SK-N-SH (cell line): ENCODE measurements around the gene VIL1. TPM values are rescaled to one million over a fixed set of nuclear protein-coding genes. Genes with fewer than 3 reads are reported as not detected.

Experiments used
- CTCF ChIA-PET: fragments of 300-600, 350-600 bp; formaldehyde crosslinking; extraction: SDS; loops from one replicate; lab custom pipeline; 2021; lab: Yijun Ruan, JAX
- POLR2A ChIA-PET: fragments of 350-600 bp; sonication (Branson Sonifier 250); formaldehyde crosslinking; extraction: SDS; loops from one replicate; lab custom pipeline; 2020; ENCODE audit warnings: antibody characterized with exemption, inconsistent platforms; lab: Yijun Ruan, JAX
- DNase-seq: peaks from one replicate; pipeline ENCODE4 v3.0.0; 2012
- H2AFZ ChIP-seq: fragments of 200-600 bp; sonication (generic); 2 replicates; pipeline ENCODE4 v1.8.1; 2016; ENCODE audit warnings: antibody characterized with exemption, mild to moderate bottlenecking, low read depth
- H3F3A ChIP-seq: fragments of 200-600 bp; sonication (generic); replicated peaks from 2 replicates; pipeline ENCODE3; 2016; ENCODE audit warnings: antibody characterized with exemption, mild to moderate bottlenecking; ENCODE audit not compliant: insufficient read depth
- H3K27ac ChIP-seq, 2 experiments: fragments of 200-500 bp in 1 of 2; fragments of 200-600 bp in 1 of 2; sonication (Bioruptor generic) in 1 of 2; sonication (generic), shearing (Covaris generic) in 1 of 2; 2 replicates each; pipeline versions ENCODE4 v1.5.1 to v1.6.1; 2014 to 2016; ENCODE audit warnings: low read depth in 2 of 2, inconsistent platforms in 1 of 2, low read length in 1 of 2, mild to moderate bottlenecking in 1 of 2, mixed read lengths in 1 of 2
- H3K27me3 ChIP-seq: fragments of 200-600 bp; sonication (generic), shearing (Covaris generic); 2 replicates; pipeline ENCODE4 v1.6.1; 2016; ENCODE audit warnings: mixed run types; ENCODE audit not compliant: insufficient read depth
- H3K36me3 ChIP-seq, 2 experiments: fragments of 200-500 bp in 1 of 2; fragments of 200-600 bp in 1 of 2; sonication (Bioruptor generic) in 1 of 2; sonication (generic) in 1 of 2; replicated peaks in 1 of 2; 2 replicates each; pipeline versions ENCODE3 to v1.5.1; 2014 to 2016; ENCODE audit warnings: low read length in 1 of 2, mild to moderate bottlenecking in 1 of 2; ENCODE audit not compliant: insufficient read depth in 2 of 2, control insufficient read depth in 1 of 2
- H3K4me1 ChIP-seq, 2 experiments: fragments of 200-500 bp in 1 of 2; fragments of 200-600 bp in 1 of 2; sonication (Bioruptor generic) in 1 of 2; sonication (generic), shearing (Covaris generic) in 1 of 2; 2 replicates each; pipeline versions ENCODE4 v1.5.1 to v1.6.1; 2014 to 2016; ENCODE audit warnings: low read depth in 1 of 2, low read length in 1 of 2, mixed run types in 1 of 2; ENCODE audit not compliant: insufficient read depth in 2 of 2, control insufficient read depth in 1 of 2
- H3K4me2 ChIP-seq: fragments of 200-600 bp; sonication (generic), shearing (Covaris generic); 2 replicates; pipeline ENCODE4 v1.6.1; 2017; ENCODE audit warnings: mixed run types
- H3K4me3 ChIP-seq, 2 experiments: fragments of 200-500 bp in 1 of 2; fragments of 200-600 bp in 1 of 2; sonication (Bioruptor generic) in 1 of 2; sonication (generic), shearing (Covaris generic) in 1 of 2; 2 replicates each; pipeline versions ENCODE4 v1.5.1 to v1.8.1; 2014 to 2016; ENCODE audit warnings: low read depth in 2 of 2, inconsistent platforms in 1 of 2, low read length in 1 of 2, mild to moderate bottlenecking in 1 of 2, mixed read lengths in 1 of 2, moderate library complexity in 1 of 2
- H3K79me2 ChIP-seq: fragments of 200-600 bp; sonication (generic); 2 replicates; pipeline ENCODE4 v1.8.1; 2017; ENCODE audit warnings: mild to moderate bottlenecking; ENCODE audit not compliant: insufficient read depth
- H3K9ac ChIP-seq: fragments of 200-600 bp; sonication (generic); 2 replicates; pipeline ENCODE4 v1.6.1; 2017; ENCODE audit warnings: mixed run types
- H3K9me2 ChIP-seq: fragments of 200-600 bp; sonication (generic); 2 replicates; pipeline ENCODE4 v1.6.1; 2017; ENCODE audit warnings: mixed run types
- H3K9me3 ChIP-seq: fragments of 200-600 bp; sonication (generic); 2 replicates; pipeline ENCODE4 v1.6.1; 2017; ENCODE audit warnings: mixed run types, mild to moderate bottlenecking, moderate library complexity
- H4K20me1 ChIP-seq: fragments of 200-600 bp; sonication (generic); 2 replicates; pipeline ENCODE4 v1.6.1; 2017; ENCODE audit warnings: mild to moderate bottlenecking, mixed run types; ENCODE audit not compliant: insufficient read depth
- CTCF ChIP-seq: fragments of 200-600 bp; sonication (generic); IDR thresholded peaks from 2 replicates; pipeline ENCODE4 v1.6.1; 2017; ENCODE audit warnings: antibody characterized with exemption, mild to moderate bottlenecking, moderate library complexity
- EZH2phosphoT487 ChIP-seq: fragments of 200-600 bp; sonication (generic); IDR thresholded peaks from 2 replicates; pipeline ENCODE4 v1.6.1; 2017; ENCODE audit warnings: low read depth, mixed run types, mild to moderate bottlenecking, antibody characterized with exemption, moderate library complexity, borderline replicate concordance
- FOSL2 ChIP-seq: IDR thresholded peaks from 2 replicates; pipeline ENCODE4 v1.4.0; 2012; ENCODE audit warnings: low read depth, mild to moderate bottlenecking, moderate library complexity, borderline replicate concordance
- FOXM1 ChIP-seq: IDR thresholded peaks from 2 replicates; pipeline ENCODE4 v1.4.0; 2012; ENCODE audit warnings: low read depth, mild to moderate bottlenecking
- GABPA ChIP-seq: IDR thresholded peaks from 2 replicates; pipeline ENCODE4 v1.4.0; 2012; ENCODE audit warnings: low read depth, mild to moderate bottlenecking
- GATA2 ChIP-seq: sonication (generic); formaldehyde crosslinking; IDR thresholded peaks from 2 replicates; pipeline ENCODE4 v1.5.0; 2020; ENCODE audit warnings: mild to moderate bottlenecking, missing genetic modification reagents
- NRF1 ChIP-seq: IDR thresholded peaks from 2 replicates; pipeline ENCODE4 v1.6.1; 2012; ENCODE audit warnings: low read depth, mild to moderate bottlenecking, low read length
- POLR2AphosphoS5 ChIP-seq: IDR thresholded peaks from 2 replicates; pipeline ENCODE4 v1.6.1; 2012; ENCODE audit warnings: low read depth, low read length
- RAD21 ChIP-seq: IDR thresholded peaks from 2 replicates; pipeline ENCODE4 v1.6.1; 2012; ENCODE audit warnings: mild to moderate bottlenecking, low read length
- REST ChIP-seq: IDR thresholded peaks from 2 replicates; pipeline ENCODE4 v1.6.1; 2012; ENCODE audit warnings: mild to moderate bottlenecking, low read depth, low read length, moderate library complexity
- RXRA ChIP-seq: IDR thresholded peaks from 2 replicates; pipeline ENCODE4 v1.4.0; 2012; ENCODE audit warnings: low read depth, mild to moderate bottlenecking, borderline replicate concordance
- SMC3 ChIP-seq: IDR thresholded peaks from 2 replicates; pipeline ENCODE4 v1.6.1; 2012; ENCODE audit warnings: low read depth, low read length, improper control_type of control experiment
- TAF1 ChIP-seq: IDR thresholded peaks from 2 replicates; pipeline ENCODE4 v1.6.1; 2012; ENCODE audit warnings: low read depth, mild to moderate bottlenecking, low read length, moderate library complexity, borderline replicate concordance
- TEAD4 ChIP-seq: IDR thresholded peaks from 2 replicates; pipeline ENCODE4 v1.4.0; 2012; ENCODE audit warnings: mild to moderate bottlenecking, borderline replicate concordance; ENCODE audit not compliant: insufficient read depth
- USF1 ChIP-seq: IDR thresholded peaks from 2 replicates; pipeline ENCODE4 v1.4.0; 2012; ENCODE audit warnings: low read depth, borderline replicate concordance
- USF2 ChIP-seq: fragments of 150-350 bp; IDR thresholded peaks from 2 replicates; pipeline ENCODE4 v1.6.1; 2017; ENCODE audit warnings: antibody characterized with exemption, low read length, low read depth, borderline replicate concordance
- YY1 ChIP-seq: IDR thresholded peaks from 2 replicates; pipeline ENCODE4 v1.4.0; 2012; ENCODE audit warnings: low read depth, mild to moderate bottlenecking
- ZBTB33 ChIP-seq: IDR thresholded peaks from 2 replicates; pipeline ENCODE4 v1.4.0; 2012; ENCODE audit warnings: low read depth, borderline replicate concordance
- WGBS: methylation state at CpG from one replicate; pipeline ENCODE4 v1.1.6; 2017; ENCODE audit warnings: low lambda C conversion rate; 5-methylcytosine and 5-hydroxymethylcytosine counted together
- polyA plus RNA-seq, 3 experiments: library from polyadenylated mRNA; depleted of rRNA; stranded (reverse); fragments of >200 nt; gene quantifications; 2 replicates each; pipeline ENCODE4 v1.2.3, GENCODE V29; 2012

The VIL1 gene
- polyA plus RNA-seq, 1 of the 3 experiments (the other 2 are of a cell fraction) = under 0.01 TPM

GRCh38 chr2:218392459-218392858 lies 26.5 kb upstream of the VIL1 start:
- H4K20me1 ChIP-seq = no peaks in the 10 kb centered on the region
- no peaks in the 10 kb centered on the region for H3K9me3 ChIP-seq
- TF ChIP-seq YY1 = no peak
- TF ChIP-seq SMC3 = no peak
- no peak for TF ChIP-seq RXRA
- TF ChIP-seq GABPA = no peak
- no peak for TF ChIP-seq REST
- no peak for TF ChIP-seq FOSL2
- no peak for TF ChIP-seq USF1
- TF ChIP-seq, all 33 proteins: peak for 0
- ChIA-PET POLR2A (no interaction called here), CTCF (interaction anchor here (0.9 to 1.2 kb wide), 4 partner anchors 36 to 207 kb away, joined by 3 to 4 read pairs (median 3); partner anchors contain the start of gene CATIP)
- H3K4me2 ChIP-seq = no peak overlapping the region
- no peak overlapping the region for H3K9ac ChIP-seq
- H2AFZ ChIP-seq = no peak overlapping the region
- 94% methylated on average over 5 of the region's 5 CpGs for WGBS
- H3K27ac ChIP-seq = no peak overlapping the region
- no peaks in the 10 kb centered on the region for H3K27me3 ChIP-seq
- no peak for DNase-seq
- no peaks in the 10 kb centered on the region for H3K9me2 ChIP-seq
- H3F3A ChIP-seq = peaks cover 7% of the 10 kb centered on the region
- no peaks in the 10 kb centered on the region for H3K36me3 ChIP-seq
- H3K79me2 ChIP-seq = 0 out of 2 replicates have a peak, but pooled peaks cover 4% of the 10 kb centered on the region
- H3K4me3 ChIP-seq = no peak overlapping the region
- H3K4me1 ChIP-seq = peaks cover 9 to 13% of the 10 kb centered on the region in 2 experiments; a peak in 2 of 4 replicates

- DNase-seq = peak; percentile 27
- POLR2A ChIA-PET = no interaction called here
- TF ChIP-seq ZBTB33 (no peak), NRF1 (no peak), FOXM1 (no peak), CTCF (no peak), TAF1 (no peak), USF2 (no peak), POLR2AphosphoS5 (no peak), TEAD4 (no peak), RAD21 (no peak), GATA2 (CRISPR knock-in tag) (no peak), EZH2phosphoT487 (no peak)
These were observed 25.9 kb upstream of the VIL1 start for GRCh38 chr2:218392891-218393462.

More at GRCh38 chr2:218392891-218393462, 25.9 kb upstream of the VIL1 start:
- Histone ChIP-seq H3K4me1 (peaks cover 12 to 17% of the 10 kb centered on the region in 2 experiments; a peak in 2 of 4 replicates), H3K9me2 (no peaks in the 10 kb centered on the region), H3K79me2 (0 out of 2 replicates have a peak, but pooled peaks cover 4% of the 10 kb centered on the region), H3K4me3 (no peak overlapping the region), H4K20me1 (no peaks in the 10 kb centered on the region), H3K27ac (no peak overlapping the region), H3K9ac (no peak overlapping the region), H3F3A (peaks cover 9% of the 10 kb centered on the region), H3K9me3 (no peaks in the 10 kb centered on the region), H3K36me3 (no peaks in the 10 kb centered on the region), H3K27me3 (no peaks in the 10 kb centered on the region), H2AFZ (no peak overlapping the region), H3K4me2 (no peak overlapping the region)
- CTCF ChIA-PET = interaction anchor here (1.1 to 5.3 kb wide), 5 partner anchors 9 to 207 kb away, joined by 3 to 31 read pairs (median 9); no protein-coding TSS in a partner anchor
- WGBS = 92% methylated on average over 4 of the region's 16 CpGs
